Effector CD8-positive, alpha-beta T cell (primary cell): ENCODE results near the gene OR52B2.
"Not testable (repeated sequence)": the region's sequence is repeated elsewhere in the genome, so short reads cannot be mapped to it uniquely, and the experiment has no call there.

ENCODE experiments used
- DNase-seq: peaks from one replicate; lab custom pipeline; 2025; lab: John Stamatoyannopoulos, UW

OR52B2 gene

DNA sequence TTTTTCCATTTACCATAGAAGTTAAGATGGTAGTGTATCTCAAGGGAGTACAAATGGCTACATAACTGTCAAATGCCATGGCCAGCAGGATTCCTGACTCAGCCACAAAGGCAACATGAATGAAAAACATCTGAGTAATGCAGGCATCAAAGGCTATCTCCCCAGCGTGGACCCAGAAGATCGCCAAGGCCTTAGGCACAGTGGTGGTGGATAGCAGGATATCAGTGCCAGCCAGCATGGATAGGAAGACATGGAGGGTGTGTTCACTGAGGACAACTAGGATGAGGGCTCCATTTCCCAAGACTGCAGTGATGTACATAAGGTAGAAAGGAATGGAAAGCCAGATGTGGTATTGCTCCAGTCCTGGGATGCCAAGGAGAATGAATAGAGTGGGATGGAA, 18.0 kb downstream of the OR52B2 start:
- no peak for DNase-seq

GRCh38 chr11:6151117-6151516, 19.0 kb downstream of the OR52B2 start:
- no peak for DNase-seq

- DNase-seq = not testable (repeated sequence)
Observed at GRCh38 chr11:6143737-6144136, 26.4 kb downstream of the OR52B2 start.

DNA sequence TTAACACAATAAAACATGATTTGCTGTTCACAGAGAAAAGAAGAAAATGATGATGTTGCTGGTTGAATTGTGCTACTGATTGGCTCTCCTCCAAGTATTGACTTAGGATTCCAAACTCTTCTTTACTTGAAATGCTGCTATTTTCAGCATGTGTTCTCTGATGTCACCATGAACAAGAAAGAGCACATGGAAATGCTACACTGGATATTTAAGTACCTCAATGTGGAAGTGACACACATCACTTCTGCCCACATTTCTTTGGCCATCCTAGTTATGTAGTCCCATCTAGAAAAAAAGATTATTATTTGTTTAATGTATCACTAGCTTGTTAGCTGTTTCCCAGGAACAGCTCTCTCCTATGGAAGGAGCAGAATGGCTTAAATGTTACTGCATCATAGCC, 27.2 kb downstream of the OR52B2 start:
- DNase-seq = no peak

DNA sequence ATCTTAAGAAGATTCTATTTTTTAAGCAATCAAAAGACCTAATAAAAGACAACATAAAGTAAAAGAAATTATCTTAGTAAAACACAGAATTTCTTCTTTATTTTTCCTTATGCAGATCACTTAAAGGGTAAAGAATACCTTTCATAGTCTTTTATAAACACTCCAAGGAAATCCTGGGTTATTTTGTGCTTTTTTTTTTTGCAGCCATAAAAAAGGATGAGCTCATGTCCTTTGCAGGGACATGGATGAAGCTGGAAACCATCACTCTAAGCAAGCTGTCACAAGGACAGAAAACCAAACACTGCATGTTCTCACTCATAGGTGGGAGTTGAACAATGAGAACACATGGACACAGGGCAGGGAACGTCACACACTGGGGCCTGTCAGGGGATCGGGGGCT, 34.2 kb downstream of the OR52B2 start:
- DNase-seq = not testable (repeated sequence)

GRCh38 chr11:6132431-6132830, 37.7 kb downstream of the OR52B2 start:
- DNase-seq = no peak

- no peak for DNase-seq
Observed at GRCh38 chr11:6129635-6130034, 40.5 kb downstream of the OR52B2 start.

DNA sequence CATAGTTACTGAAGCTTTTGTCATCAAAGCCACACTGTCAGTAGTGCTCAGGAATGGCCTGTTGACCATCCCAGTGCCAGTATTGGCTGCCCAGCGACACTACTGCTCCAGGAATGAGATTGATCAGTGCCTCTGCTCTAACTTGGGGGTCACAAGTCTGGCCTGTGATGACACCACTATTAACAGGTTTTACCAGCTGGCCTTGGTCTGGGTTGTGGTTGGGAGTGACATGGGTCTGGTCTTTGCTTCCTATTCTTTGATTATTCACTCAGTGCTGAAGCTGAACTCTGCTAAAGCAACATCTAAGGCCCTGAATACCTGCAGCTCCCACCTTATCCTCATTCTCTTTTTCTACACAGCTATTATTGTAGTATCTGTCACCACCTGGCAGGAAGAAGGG, 41.1 kb downstream of the OR52B2 start:
- DNase-seq = no peak

DNA sequence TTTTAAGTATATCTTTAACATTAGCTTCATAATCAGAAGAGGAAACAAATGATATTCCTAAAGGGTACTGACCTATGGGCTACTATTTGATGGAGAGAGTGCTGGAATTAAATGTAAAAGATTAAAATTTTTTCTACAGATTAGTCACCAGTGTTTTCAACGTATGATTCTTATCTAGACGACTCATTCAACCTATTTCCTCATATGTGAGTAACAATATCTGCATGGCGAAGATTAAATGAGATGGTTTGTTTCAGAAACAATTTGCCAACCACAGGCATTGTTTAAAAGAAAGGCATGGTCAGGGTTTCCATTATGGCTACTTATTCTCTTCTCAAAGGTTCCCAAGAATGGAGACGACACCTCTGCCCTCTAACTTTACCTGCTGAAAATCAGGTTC, 42.2 kb downstream of the OR52B2 start:
- no peak for DNase-seq

GRCh38 chr11:6124245-6124644, 45.9 kb downstream of the OR52B2 start:
- no peak for DNase-seq
